WTC11 (cell line): ENCODE results near the gene FASTKD1. TPM values are rescaled to one million over a fixed set of nuclear protein-coding genes. Genes with fewer than 3 reads are reported as not detected.

Experiments
- ATF1 ChIP-seq: sonication (generic); formaldehyde crosslinking; IDR thresholded peaks from 2 replicates; pipeline ENCODE4 v1.8.1; 2023; ENCODE audit warnings: mild to moderate bottlenecking, moderate library complexity, missing genetic modification reagents
- CREB1 ChIP-seq: sonication (generic); formaldehyde crosslinking; IDR thresholded peaks from 2 replicates; pipeline ENCODE4 v1.8.0; 2023; ENCODE audit warnings: mild to moderate bottlenecking, missing genetic modification reagents
- CREM ChIP-seq: sonication (generic); formaldehyde crosslinking; IDR thresholded peaks from 2 replicates; pipeline ENCODE4 v1.8.1; 2022; ENCODE audit warnings: mild to moderate bottlenecking, missing genetic modification reagents, moderate library complexity
- EMX1 ChIP-seq: fragments of 250-450 bp; sonication (Bioruptor Pico); IDR thresholded peaks from 2 replicates; pipeline ENCODE4 v1.8.0; 2021; ENCODE audit warnings: mild to moderate bottlenecking
- FOXP4 ChIP-seq: sonication (generic); formaldehyde crosslinking; IDR thresholded peaks from 2 replicates; pipeline ENCODE4 v1.8.0; 2022; ENCODE audit warnings: mild to moderate bottlenecking, missing genetic modification reagents
- IRF1 ChIP-seq: sonication (generic); formaldehyde crosslinking; IDR thresholded peaks from 2 replicates; pipeline ENCODE4 v1.8.0; 2023; ENCODE audit warnings: missing genetic modification reagents
- KAT7 ChIP-seq: sonication (generic); formaldehyde crosslinking; IDR thresholded peaks from 2 replicates; pipeline ENCODE4 v1.8.1; 2023; ENCODE audit warnings: missing genetic modification reagents, mild to moderate bottlenecking, borderline replicate concordance
- NFYB ChIP-seq: sonication (generic); formaldehyde crosslinking; conservative IDR thresholded peaks from 2 replicates; pipeline ENCODE4 v1.8.0; 2022; ENCODE audit warnings: low read depth, missing genetic modification reagents
- NR1H2 ChIP-seq: sonication (generic); formaldehyde crosslinking; IDR thresholded peaks from 2 replicates; pipeline ENCODE4 v1.9.0; 2021; ENCODE audit warnings: mild to moderate bottlenecking, moderate library complexity, missing genetic modification reagents
- PREB ChIP-seq: sonication (generic); formaldehyde crosslinking; IDR thresholded peaks from 2 replicates; pipeline ENCODE4 v1.8.1; 2022; ENCODE audit warnings: mild to moderate bottlenecking, missing genetic modification reagents, moderate library complexity, borderline replicate concordance
- SOX15 ChIP-seq: fragments of 250-450 bp; sonication (Bioruptor Pico); IDR thresholded peaks from 2 replicates; pipeline ENCODE4 v1.9.0; 2021; ENCODE audit warnings: mild to moderate bottlenecking
- SP1 ChIP-seq: sonication (generic); formaldehyde crosslinking; conservative IDR thresholded peaks from 2 replicates; pipeline ENCODE4 v1.8.1; 2022; ENCODE audit warnings: missing genetic modification reagents
- ZNF121 ChIP-seq: sonication (generic); formaldehyde crosslinking; IDR thresholded peaks from 2 replicates; pipeline ENCODE4 v1.8.0; 2023; ENCODE audit warnings: missing genetic modification reagents
- ZNF138 ChIP-seq: sonication (generic); formaldehyde crosslinking; conservative IDR thresholded peaks from 2 replicates; pipeline ENCODE4 v1.8.1; 2022; ENCODE audit warnings: mild to moderate bottlenecking, moderate library complexity, missing genetic modification reagents
- ZNF532 ChIP-seq: fragments of 250-450 bp; sonication (Bioruptor Pico); IDR thresholded peaks from 2 replicates; pipeline ENCODE4 v1.9.0; 2021; ENCODE audit warnings: mild to moderate bottlenecking, borderline replicate concordance
- total RNA-seq: library from RNA; stranded (reverse); gene quantifications from 3 replicates; pipeline ENCODE4 v1.2.3, GENCODE V29; 2021
- TF ChIP-seq, protein P1 (sequence below): sonication (generic); formaldehyde crosslinking; conservative IDR thresholded peaks from 2 replicates; pipeline ENCODE4 v1.8.1; 2023; ENCODE audit warnings: mild to moderate bottlenecking, low read depth, missing genetic modification reagents, moderate library complexity
- TF ChIP-seq, protein P2 (sequence below): sonication (generic); formaldehyde crosslinking; IDR thresholded peaks from 2 replicates; pipeline ENCODE4 v1.8.1; 2023; ENCODE audit warnings: mild to moderate bottlenecking, missing genetic modification reagents, borderline replicate concordance
- TF ChIP-seq, protein P3 (sequence below): sonication (generic); formaldehyde crosslinking; IDR thresholded peaks from 2 replicates; pipeline ENCODE4 v1.8.1; 2022; ENCODE audit warnings: low read depth, mild to moderate bottlenecking, moderate library complexity, missing genetic modification reagents, borderline replicate concordance

FASTKD1 gene
- total RNA-seq, 1 experiment from 2014 or later, result 69.7 TPM

- TF ChIP-seq, protein P1, sequence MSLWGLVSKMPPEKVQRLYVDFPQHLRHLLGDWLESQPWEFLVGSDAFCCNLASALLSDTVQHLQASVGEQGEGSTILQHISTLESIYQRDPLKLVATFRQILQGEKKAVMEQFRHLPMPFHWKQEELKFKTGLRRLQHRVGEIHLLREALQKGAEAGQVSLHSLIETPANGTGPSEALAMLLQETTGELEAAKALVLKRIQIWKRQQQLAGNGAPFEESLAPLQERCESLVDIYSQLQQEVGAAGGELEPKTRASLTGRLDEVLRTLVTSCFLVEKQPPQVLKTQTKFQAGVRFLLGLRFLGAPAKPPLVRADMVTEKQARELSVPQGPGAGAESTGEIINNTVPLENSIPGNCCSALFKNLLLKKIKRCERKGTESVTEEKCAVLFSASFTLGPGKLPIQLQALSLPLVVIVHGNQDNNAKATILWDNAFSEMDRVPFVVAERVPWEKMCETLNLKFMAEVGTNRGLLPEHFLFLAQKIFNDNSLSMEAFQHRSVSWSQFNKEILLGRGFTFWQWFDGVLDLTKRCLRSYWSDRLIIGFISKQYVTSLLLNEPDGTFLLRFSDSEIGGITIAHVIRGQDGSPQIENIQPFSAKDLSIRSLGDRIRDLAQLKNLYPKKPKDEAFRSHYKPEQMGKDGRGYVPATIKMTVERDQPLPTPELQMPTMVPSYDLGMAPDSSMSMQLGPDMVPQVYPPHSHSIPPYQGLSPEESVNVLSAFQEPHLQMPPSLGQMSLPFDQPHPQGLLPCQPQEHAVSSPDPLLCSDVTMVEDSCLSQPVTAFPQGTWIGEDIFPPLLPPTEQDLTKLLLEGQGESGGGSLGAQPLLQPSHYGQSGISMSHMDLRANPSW, result no peak
- TF ChIP-seq CREB1 (CRISPR knock-in tag), result 0 out of 2 replicates have a peak, but pooled peaks have one; percentile 67
- TF ChIP-seq, protein P2, sequence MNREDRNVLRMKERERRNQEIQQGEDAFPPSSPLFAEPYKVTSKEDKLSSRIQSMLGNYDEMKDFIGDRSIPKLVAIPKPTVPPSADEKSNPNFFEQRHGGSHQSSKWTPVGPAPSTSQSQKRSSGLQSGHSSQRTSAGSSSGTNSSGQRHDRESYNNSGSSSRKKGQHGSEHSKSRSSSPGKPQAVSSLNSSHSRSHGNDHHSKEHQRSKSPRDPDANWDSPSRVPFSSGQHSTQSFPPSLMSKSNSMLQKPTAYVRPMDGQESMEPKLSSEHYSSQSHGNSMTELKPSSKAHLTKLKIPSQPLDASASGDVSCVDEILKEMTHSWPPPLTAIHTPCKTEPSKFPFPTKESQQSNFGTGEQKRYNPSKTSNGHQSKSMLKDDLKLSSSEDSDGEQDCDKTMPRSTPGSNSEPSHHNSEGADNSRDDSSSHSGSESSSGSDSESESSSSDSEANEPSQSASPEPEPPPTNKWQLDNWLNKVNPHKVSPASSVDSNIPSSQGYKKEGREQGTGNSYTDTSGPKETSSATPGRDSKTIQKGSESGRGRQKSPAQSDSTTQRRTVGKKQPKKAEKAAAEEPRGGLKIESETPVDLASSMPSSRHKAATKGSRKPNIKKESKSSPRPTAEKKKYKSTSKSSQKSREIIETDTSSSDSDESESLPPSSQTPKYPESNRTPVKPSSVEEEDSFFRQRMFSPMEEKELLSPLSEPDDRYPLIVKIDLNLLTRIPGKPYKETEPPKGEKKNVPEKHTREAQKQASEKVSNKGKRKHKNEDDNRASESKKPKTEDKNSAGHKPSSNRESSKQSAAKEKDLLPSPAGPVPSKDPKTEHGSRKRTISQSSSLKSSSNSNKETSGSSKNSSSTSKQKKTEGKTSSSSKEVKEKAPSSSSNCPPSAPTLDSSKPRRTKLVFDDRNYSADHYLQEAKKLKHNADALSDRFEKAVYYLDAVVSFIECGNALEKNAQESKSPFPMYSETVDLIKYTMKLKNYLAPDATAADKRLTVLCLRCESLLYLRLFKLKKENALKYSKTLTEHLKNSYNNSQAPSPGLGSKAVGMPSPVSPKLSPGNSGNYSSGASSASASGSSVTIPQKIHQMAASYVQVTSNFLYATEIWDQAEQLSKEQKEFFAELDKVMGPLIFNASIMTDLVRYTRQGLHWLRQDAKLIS (CRISPR knock-in tag), result no peak
- no peak for TF ChIP-seq IRF1
- peak; percentile 97 for TF ChIP-seq CREM (CRISPR knock-in tag)
- no peak for TF ChIP-seq NFYB (CRISPR knock-in tag)
- TF ChIP-seq FOXP4, result 0 out of 2 replicates have a peak, but pooled peaks have one; percentile 7
- no peak for TF ChIP-seq EMX1
- TF ChIP-seq KAT7, result peak; percentile 88; the same call in 1 of the 2 replicates
- TF ChIP-seq NR1H2, result no peak
- TF ChIP-seq SP1 (CRISPR knock-in tag), result peak; percentile 76
- no peak for TF ChIP-seq ZNF138
- no peak for TF ChIP-seq PREB
- no peak for TF ChIP-seq ZNF532 (CRISPR knock-in tag)
- TF ChIP-seq, protein P3, sequence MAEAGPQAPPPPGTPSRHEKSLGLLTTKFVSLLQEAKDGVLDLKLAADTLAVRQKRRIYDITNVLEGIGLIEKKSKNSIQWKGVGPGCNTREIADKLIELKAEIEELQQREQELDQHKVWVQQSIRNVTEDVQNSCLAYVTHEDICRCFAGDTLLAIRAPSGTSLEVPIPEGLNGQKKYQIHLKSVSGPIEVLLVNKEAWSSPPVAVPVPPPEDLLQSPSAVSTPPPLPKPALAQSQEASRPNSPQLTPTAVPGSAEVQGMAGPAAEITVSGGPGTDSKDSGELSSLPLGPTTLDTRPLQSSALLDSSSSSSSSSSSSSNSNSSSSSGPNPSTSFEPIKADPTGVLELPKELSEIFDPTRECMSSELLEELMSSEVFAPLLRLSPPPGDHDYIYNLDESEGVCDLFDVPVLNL, result peak; percentile 68; the same call in 1 of the 2 replicates
- TF ChIP-seq ATF1 (CRISPR knock-in tag), result no peak
- no peak for TF ChIP-seq ZNF121 (CRISPR knock-in tag)
- TF ChIP-seq SOX15 (CRISPR knock-in tag), result no peak
These were observed 10.6 kb upstream of the FASTKD1 start, which contains the start of gene PPIG (continued) for GRCh38 chr2:169584005-169584877.
